Astrocyte of the spinal cord (primary cell): ENCODE results near the gene CHCHD5.
A peak's percentile ranks its signal among the peaks of the same experiment; 100 is the strongest.
"Not testable (repeated sequence)": the region's sequence is repeated elsewhere in the genome, so short reads cannot be mapped to it uniquely, and the experiment has no call there.

Experiments
- DNase-seq: peaks from one replicate; pipeline ENCODE4 v3.0.0; 2011; ENCODE audit warnings: low read depth, low spot score
- H3K4me3 ChIP-seq: 2 replicates; pipeline ENCODE4 v1.5.1; 2011; ENCODE audit warnings: low read depth, mild to moderate bottlenecking, low read length, moderate library complexity
- CTCF ChIP-seq: IDR thresholded peaks from 2 replicates; pipeline ENCODE4 v1.5.1; 2012; ENCODE audit warnings: low read depth, mild to moderate bottlenecking, low read length, inconsistent platforms
- in situ Hi-C: cut with HindIII; loops from 2 replicates; pipeline ENCODE4 v1.10.0; 2017; ENCODE audit warnings: low sequenced_read_pairs

CHCHD5 gene

GRCh38 chr2:112607680-112608438 lies 23.4 kb downstream of the CHCHD5 start:
- in situ Hi-C loops, result no loop called here
- TF ChIP-seq CTCF, result no peak
- no peak overlapping the region for H3K4me3 ChIP-seq
- no peak for DNase-seq

DNA sequence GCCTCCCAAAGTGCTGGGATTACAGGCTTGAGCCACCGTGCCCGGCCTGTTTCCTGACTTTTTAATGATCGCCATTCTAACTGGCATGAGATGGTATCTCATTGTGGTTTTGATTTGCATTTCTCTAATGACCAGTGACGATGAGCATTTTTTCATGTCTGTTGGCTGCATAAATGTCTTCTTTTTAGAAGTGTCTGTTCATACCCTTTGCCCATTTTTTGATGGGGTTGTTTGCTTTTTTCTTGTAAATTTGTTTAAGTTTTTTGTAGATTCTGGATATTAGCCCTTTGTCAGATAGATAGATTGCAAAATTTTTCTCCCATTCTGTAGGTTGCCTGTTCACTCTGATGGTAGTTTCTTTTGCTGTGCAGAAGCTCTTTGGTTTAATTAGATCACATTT lies 24.9 kb downstream of the CHCHD5 start:
- DNase-seq, in situ Hi-C loops, H3K4me3 ChIP-seq: not testable (repeated sequence)

DNA sequence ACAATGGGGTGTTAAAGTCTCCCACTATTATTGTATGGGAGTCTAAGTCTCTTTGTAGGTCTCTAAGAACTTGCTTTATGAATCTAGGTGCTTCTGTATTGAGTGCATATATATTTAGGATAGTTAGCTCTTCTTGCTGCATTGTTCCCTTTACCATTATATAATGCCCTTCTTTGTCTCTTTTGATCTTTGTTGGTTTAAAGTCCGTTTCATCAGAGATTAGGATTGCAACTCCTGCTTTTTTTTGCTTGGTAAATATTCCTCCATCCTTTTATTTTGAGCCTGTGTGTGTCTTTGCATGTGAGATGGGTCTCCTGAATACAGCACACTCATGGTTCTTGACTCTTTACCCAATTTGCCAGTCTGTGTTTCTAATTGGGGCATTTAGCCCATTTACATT lies 27.9 kb downstream of the CHCHD5 start:
- H3K4me3 ChIP-seq, in situ Hi-C loops, DNase-seq: not testable (repeated sequence)

GRCh38 chr2:112614201-112614840 lies 29.9 kb downstream of the CHCHD5 start:
- in situ Hi-C loops, result no loop called here
- DNase-seq, result no peak
- TF ChIP-seq CTCF, result no peak
- H3K4me3 ChIP-seq, result no peak overlapping the region

DNA sequence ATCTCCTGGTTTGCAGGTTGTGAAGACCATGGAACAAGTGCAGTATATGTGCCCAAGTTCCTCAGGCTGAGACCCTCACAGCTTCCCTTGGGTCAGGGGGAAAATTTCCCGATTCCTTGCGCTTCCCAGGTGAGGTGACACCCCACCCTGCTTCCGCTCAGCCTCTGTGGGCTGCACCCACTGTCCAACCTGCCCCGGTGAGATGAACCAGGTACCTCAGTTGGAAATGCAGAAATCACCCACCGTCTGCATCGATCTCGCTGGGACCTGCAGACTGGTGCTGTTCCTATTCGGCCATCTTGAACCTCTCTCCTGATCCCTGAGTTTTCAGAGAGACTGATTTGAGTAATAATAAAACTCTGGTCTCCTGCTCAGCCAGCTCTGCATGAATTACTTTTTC lies 30.6 kb downstream of the CHCHD5 start:
- in situ Hi-C loops, result no loop called here
- DNase-seq, result no peak
- TF ChIP-seq CTCF, result no peak
- no peak overlapping the region for H3K4me3 ChIP-seq

DNA sequence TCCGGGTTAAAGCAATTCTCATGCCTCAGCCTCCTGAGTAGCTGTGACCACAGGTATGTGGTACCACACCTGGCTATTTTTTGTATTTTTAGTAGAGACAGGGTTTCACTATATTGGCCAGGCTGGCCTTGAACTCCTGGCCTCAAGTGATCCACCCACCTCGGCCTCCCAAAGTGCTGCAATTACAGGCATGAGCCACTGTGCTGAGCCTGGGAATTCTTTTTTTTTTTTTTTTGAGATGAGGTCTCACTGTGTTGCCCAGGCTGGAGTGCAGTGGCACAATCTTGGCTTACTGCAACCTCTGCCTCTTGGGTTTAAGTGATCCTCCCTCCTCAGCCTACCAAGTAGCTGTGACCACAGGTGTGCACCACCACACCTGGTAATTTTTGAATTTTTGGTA lies 31.4 kb downstream of the CHCHD5 start:
- H3K4me3 ChIP-seq, in situ Hi-C loops, DNase-seq: not testable (repeated sequence)

GRCh38 chr2:112618383-112618782 lies 34.0 kb downstream of the CHCHD5 start:
- in situ Hi-C loops, result no loop called here
- no peak for DNase-seq
- TF ChIP-seq CTCF, result no peak
- H3K4me3 ChIP-seq, result no peak overlapping the region

- DNase-seq, result peak; percentile 87
- no peak overlapping the region for H3K4me3 ChIP-seq
- in situ Hi-C loops, result no loop called here
- TF ChIP-seq CTCF, result no peak
Measured at GRCh38 chr2:112621790-112622527, 37.5 kb downstream of the CHCHD5 start.
